Measurements from ENCODE around the gene TUBG1. TPM values are rescaled to one million over a fixed set of nuclear protein-coding genes. Genes with fewer than 3 reads are reported as not detected.
A peak's percentile ranks its signal among the peaks of the same experiment; 100 is the strongest.

TUBG1 gene
- 100 to 1,000 TPM in 1 of 4 donors, 10 to 100 TPM in 3; 54.7 to 125 (median 91.7) TPM for total RNA-seq

- intact Hi-C loops (cut with DNase I; ENCODE audit: low total_unique reads) (loop anchor here (1.0 kb wide), 2 partner anchors 32 to 70 kb away; partner anchors contain the start of gene PSMC3IP), in situ Hi-C loops (cut with MboI; ENCODE audit: low sequenced_read_pairs in 4 of 4) (no loop called here)
- H3K9me3 ChIP-seq = no peaks in the 10 kb centered on the region
- no peaks in the 10 kb centered on the region for H3K27me3 ChIP-seq
- H3K4me3 ChIP-seq = peak within 1 kb of the TSS; percentile 92 to 100 (median 94)
- peak; percentile 86 to 88 for TF ChIP-seq POLR2A (IDR thresholded peaks at IDR 0.05)
- TF ChIP-seq, protein P1, sequence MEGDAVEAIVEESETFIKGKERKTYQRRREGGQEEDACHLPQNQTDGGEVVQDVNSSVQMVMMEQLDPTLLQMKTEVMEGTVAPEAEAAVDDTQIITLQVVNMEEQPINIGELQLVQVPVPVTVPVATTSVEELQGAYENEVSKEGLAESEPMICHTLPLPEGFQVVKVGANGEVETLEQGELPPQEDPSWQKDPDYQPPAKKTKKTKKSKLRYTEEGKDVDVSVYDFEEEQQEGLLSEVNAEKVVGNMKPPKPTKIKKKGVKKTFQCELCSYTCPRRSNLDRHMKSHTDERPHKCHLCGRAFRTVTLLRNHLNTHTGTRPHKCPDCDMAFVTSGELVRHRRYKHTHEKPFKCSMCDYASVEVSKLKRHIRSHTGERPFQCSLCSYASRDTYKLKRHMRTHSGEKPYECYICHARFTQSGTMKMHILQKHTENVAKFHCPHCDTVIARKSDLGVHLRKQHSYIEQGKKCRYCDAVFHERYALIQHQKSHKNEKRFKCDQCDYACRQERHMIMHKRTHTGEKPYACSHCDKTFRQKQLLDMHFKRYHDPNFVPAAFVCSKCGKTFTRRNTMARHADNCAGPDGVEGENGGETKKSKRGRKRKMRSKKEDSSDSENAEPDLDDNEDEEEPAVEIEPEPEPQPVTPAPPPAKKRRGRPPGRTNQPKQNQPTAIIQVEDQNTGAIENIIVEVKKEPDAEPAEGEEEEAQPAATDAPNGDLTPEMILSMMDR (IDR thresholded peaks at IDR 0.05 in 4 of 5, conservative IDR thresholded peaks at IDR 0.05 in 1 of 5) = peak in 4 of 5 experiments; percentile 24 to 51 (median 43)
- DNase-seq (peak; percentile 97 to 99), ATAC-seq (peak; percentile 95)
- peaks cover 0 to 26% of the 10 kb centered on the region in 2 donors for H3K36me3 ChIP-seq
- H3K27ac ChIP-seq = peak within 1 kb of the TSS; percentile 93 to 99 (median 96)
- peaks cover 47 to 48% of the 10 kb centered on the region in 2 donors for H3K4me1 ChIP-seq
Measured at GRCh38 chr17:42609182-42609813, at the start of gene TUBG1, which contains the start of gene RETREG3. Gene TUBG1, plus strand, starts transcription at chr17:42609683. Its CDS starts 55 bp downstream, at chr17:42609738. Gene RETREG3, minus strand, starts transcription at chr17:42609374. Its CDS starts 50 bp downstream, at chr17:42609324.

DNA sequence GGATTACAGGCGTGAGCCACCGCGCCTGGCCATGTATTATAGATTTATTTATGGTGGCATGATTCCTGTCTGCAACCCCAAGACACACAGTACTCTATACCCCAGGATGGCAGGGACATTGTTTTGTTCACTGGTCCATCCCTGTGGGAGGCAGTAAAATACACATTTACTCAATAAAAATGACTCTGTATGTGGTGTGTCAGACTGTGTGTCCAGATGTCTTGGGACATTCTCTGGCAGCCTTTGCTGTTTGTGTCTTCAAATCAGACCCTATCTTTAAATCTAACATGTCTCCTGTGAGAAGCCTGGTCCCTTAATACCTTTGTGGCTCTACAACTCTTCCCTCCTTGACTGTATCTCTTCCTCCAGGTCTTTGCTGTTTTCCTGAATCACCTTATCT is 49.2 kb upstream of the TUBG1 start:
- H3K4me1 ChIP-seq = peaks cover 21 to 25% of the 10 kb centered on the region in 2 donors
- H3K9me3 ChIP-seq = no peaks in the 10 kb centered on the region
- TF ChIP-seq POLR2A (IDR thresholded peaks at IDR 0.05) = no peak
- TF ChIP-seq, protein P1 (IDR thresholded peaks at IDR 0.05 in 4 of 5, conservative IDR thresholded peaks at IDR 0.05 in 1 of 5) = no peak
- DNase-seq (no peak), ATAC-seq (no peak)
- no peaks in the 10 kb centered on the region for H3K27me3 ChIP-seq
- in situ Hi-C loops (cut with MboI; ENCODE audit: low sequenced_read_pairs in 4 of 4) = no loop called here
- intact Hi-C loops (cut with DNase I; ENCODE audit: low total_unique reads) = no loop called here
- H3K27ac ChIP-seq = peak overlapping the region in 2 of 4 donors; percentile 14 to 31
- peaks cover 0 to 10% of the 10 kb centered on the region in 2 donors for H3K36me3 ChIP-seq
- no peak overlapping the region for H3K4me3 ChIP-seq

GRCh38 chr17:42561897-42562387 is 47.5 kb upstream of the TUBG1 start, which contains the start of gene COASY:
Gene COASY, plus strand, starts transcription at chr17:42562148. Its CDS starts 475 bp downstream, at chr17:42562623.
- Histone ChIP-seq H3K4me1 (peaks cover 27 to 30% of the 10 kb centered on the region in 2 donors), H3K4me3 (peak within 1 kb of the TSS; percentile 83 to 99 (median 94)), H3K27ac (peak within 1 kb of the TSS; percentile 88 to 89 (median 88)), H3K9me3 (no peaks in the 10 kb centered on the region), H3K27me3 (no peaks in the 10 kb centered on the region), H3K36me3 (peaks cover 0 to 20% of the 10 kb centered on the region in 2 donors)
- DNase-seq (peak; percentile 91 to 94), ATAC-seq (peak; percentile 83 to 86)
- intact Hi-C loops (cut with DNase I; ENCODE audit: low total_unique reads) = no loop called here
- TF ChIP-seq, protein P1 (IDR thresholded peaks at IDR 0.05 in 4 of 5, conservative IDR thresholded peaks at IDR 0.05 in 1 of 5) = no peak
- peak; percentile 45 to 70 for TF ChIP-seq POLR2A (IDR thresholded peaks at IDR 0.05)
- in situ Hi-C loops (cut with MboI; ENCODE audit: low sequenced_read_pairs in 4 of 4) = no loop called here

- H3K27ac ChIP-seq = peak overlapping the region; percentile 88 to 89 (median 88)
- no peaks in the 10 kb centered on the region for H3K9me3 ChIP-seq
- peak in 1 of 2 donors; percentile 9 for ATAC-seq
- H3K4me3 ChIP-seq = peak overlapping the region; percentile 83 to 99 (median 94)
- no peak for TF ChIP-seq POLR2A (IDR thresholded peaks at IDR 0.05)
- TF ChIP-seq, protein P1 (IDR thresholded peaks at IDR 0.05 in 4 of 5, conservative IDR thresholded peaks at IDR 0.05 in 1 of 5) = no peak
- peaks cover 0 to 20% of the 10 kb centered on the region in 2 donors for H3K36me3 ChIP-seq
- no peaks in the 10 kb centered on the region for H3K27me3 ChIP-seq
- DNase-seq = no peak
- intact Hi-C loops (cut with DNase I; ENCODE audit: low total_unique reads) (no loop called here), in situ Hi-C loops (cut with MboI; ENCODE audit: low sequenced_read_pairs in 4 of 4) (no loop called here)
- H3K4me1 ChIP-seq = peaks cover 28 to 31% of the 10 kb centered on the region in 2 donors
Measured at GRCh38 chr17:42562388-42563142, 46.9 kb upstream of the TUBG1 start.
